ENCODE data around the gene ITPR1. TPM values are rescaled to one million over a fixed set of nuclear protein-coding genes. Genes with fewer than 3 reads are reported as not detected.
A peak's percentile ranks its signal among the peaks of the same experiment; 100 is the strongest.

Gene ITPR1
- total RNA-seq, 1 donor: 16.4 TPM

- DNase-seq (ENCODE audit: low read depth): no peak
- TF ChIP-seq CTCF (IDR thresholded peaks at IDR 0.05; ENCODE audit: insufficient read depth, low read depth, low read length): no peak
- no peak overlapping the region for H3K4me3 ChIP-seq (ENCODE audit: low read depth, low read length)
Measured at GRCh38 chr3:4888913-4889846, 396.0 kb downstream of the ITPR1 start.

GRCh38 chr3:4889896-4890295 is 396.7 kb downstream of the ITPR1 start:
- no peak for TF ChIP-seq CTCF (IDR thresholded peaks at IDR 0.05; ENCODE audit: insufficient read depth, low read depth, low read length)
- DNase-seq (ENCODE audit: low read depth): no peak
- no peak overlapping the region for H3K4me3 ChIP-seq (ENCODE audit: low read depth, low read length)

GRCh38 chr3:4894891-4895530 is 401.9 kb downstream of the ITPR1 start:
- DNase-seq (ENCODE audit: low read depth): no peak
- no peak for TF ChIP-seq CTCF (IDR thresholded peaks at IDR 0.05; ENCODE audit: insufficient read depth, low read depth, low read length)
- no peak overlapping the region for H3K4me3 ChIP-seq (ENCODE audit: low read depth, low read length)

- H3K4me3 ChIP-seq (ENCODE audit: low read depth, low read length): no peak overlapping the region
- DNase-seq (ENCODE audit: low read depth): peak; percentile 28
- TF ChIP-seq CTCF (IDR thresholded peaks at IDR 0.05; ENCODE audit: insufficient read depth, low read depth, low read length): no peak
Measured at GRCh38 chr3:4895838-4896237, 402.7 kb downstream of the ITPR1 start.

Other genes with a start within 250 kb of the ITPR1 start
- 9.1 and 11.3 TPM in 2 replicates for gene SETMAR, start 190.0 kb upstream of the ITPR1 start, total RNA-seq
- 41.9 and 47.4 TPM in 2 replicates for gene SUMF1, start 26.1 kb upstream of the ITPR1 start, total RNA-seq

All from fibroblast of villous mesenchyme (primary cell).